SU-DHL-6 (cell line): ENCODE measurements around the gene C11orf54.

Source experiments
- EZH2phosphoT487 ChIP-seq: fragments of 200-600 bp; sonication (generic), shearing (Covaris generic); conservative IDR thresholded peaks from 2 replicates; pipeline ENCODE4 v1.6.1; 2018; ENCODE audit warnings: mild to moderate bottlenecking, antibody characterized with exemption, low read length, moderate library complexity, mixed read lengths
- TF ChIP-seq, protein P1 (sequence below): fragments of 200-600 bp; sonication (generic); IDR thresholded peaks from one replicate; pipeline ENCODE4 v1.5.1; 2017; ENCODE audit warnings: antibody characterized with exemption, mild to moderate bottlenecking, low read length, moderate library complexity; ENCODE audit not compliant: insufficient read depth, poor library complexity, severe bottlenecking

- no peak for TF ChIP-seq EZH2phosphoT487
- TF ChIP-seq, protein P1, sequence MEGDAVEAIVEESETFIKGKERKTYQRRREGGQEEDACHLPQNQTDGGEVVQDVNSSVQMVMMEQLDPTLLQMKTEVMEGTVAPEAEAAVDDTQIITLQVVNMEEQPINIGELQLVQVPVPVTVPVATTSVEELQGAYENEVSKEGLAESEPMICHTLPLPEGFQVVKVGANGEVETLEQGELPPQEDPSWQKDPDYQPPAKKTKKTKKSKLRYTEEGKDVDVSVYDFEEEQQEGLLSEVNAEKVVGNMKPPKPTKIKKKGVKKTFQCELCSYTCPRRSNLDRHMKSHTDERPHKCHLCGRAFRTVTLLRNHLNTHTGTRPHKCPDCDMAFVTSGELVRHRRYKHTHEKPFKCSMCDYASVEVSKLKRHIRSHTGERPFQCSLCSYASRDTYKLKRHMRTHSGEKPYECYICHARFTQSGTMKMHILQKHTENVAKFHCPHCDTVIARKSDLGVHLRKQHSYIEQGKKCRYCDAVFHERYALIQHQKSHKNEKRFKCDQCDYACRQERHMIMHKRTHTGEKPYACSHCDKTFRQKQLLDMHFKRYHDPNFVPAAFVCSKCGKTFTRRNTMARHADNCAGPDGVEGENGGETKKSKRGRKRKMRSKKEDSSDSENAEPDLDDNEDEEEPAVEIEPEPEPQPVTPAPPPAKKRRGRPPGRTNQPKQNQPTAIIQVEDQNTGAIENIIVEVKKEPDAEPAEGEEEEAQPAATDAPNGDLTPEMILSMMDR, result no peak
These were observed 1.8 kb downstream of the C11orf54 start for GRCh38 chr11:93743291-93743690.
